ENCODE measurements around the gene SYS1. TPM values are rescaled to one million over a fixed set of nuclear protein-coding genes. Genes with fewer than 3 reads are reported as not detected.

SYS1 gene
- 29.1 to 31.6 TPM (median 30.4 TPM) in 5 replicates for total RNA-seq (2022; extraction: Qiagen RNA extraction; ENCODE audit: low read depth)

DNA sequence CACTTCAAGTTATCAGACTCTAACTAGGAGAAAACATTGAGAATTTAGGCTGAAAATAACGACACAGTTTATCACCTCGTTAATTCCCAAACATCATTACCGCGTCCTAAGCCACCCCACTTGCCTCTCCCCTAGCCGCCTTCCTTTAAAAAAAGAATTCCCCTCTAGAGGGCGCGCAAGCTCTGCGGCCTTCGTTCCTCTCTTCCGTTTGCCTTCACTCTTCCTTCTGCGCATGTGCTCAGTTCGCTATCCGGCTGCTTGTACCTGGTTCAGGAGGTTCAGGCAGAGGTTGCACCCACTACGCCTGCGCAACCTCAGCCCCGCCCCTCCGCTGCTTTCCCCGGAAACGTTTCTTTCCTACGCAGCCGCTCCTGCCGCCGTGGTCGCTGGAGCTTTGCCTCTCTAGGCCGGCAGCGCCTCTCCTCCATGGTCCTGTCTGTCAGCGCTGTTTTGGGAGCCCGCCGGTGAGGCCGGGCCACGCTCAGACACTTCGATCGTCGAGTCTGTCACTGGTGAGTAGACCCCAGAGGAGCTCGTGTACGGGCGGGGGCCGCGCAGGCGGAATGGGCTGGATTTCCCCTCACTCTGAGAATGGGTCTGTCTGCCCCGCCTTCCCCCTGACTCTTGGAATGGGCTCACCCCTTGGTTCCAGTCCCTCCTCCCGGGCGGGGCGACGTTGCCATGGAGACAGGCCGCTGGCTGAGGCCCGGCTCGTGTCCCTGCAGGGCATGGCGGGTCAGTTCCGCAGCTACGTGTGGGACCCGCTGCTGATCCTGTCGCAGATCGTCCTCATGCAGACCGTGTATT lies at the start of gene SYS1:
TSS of gene SYS1 (plus strand) at position 353 of the 807 bp plus-strand sequence. CDS start at position 729, 376 bp downstream.

DNA sequence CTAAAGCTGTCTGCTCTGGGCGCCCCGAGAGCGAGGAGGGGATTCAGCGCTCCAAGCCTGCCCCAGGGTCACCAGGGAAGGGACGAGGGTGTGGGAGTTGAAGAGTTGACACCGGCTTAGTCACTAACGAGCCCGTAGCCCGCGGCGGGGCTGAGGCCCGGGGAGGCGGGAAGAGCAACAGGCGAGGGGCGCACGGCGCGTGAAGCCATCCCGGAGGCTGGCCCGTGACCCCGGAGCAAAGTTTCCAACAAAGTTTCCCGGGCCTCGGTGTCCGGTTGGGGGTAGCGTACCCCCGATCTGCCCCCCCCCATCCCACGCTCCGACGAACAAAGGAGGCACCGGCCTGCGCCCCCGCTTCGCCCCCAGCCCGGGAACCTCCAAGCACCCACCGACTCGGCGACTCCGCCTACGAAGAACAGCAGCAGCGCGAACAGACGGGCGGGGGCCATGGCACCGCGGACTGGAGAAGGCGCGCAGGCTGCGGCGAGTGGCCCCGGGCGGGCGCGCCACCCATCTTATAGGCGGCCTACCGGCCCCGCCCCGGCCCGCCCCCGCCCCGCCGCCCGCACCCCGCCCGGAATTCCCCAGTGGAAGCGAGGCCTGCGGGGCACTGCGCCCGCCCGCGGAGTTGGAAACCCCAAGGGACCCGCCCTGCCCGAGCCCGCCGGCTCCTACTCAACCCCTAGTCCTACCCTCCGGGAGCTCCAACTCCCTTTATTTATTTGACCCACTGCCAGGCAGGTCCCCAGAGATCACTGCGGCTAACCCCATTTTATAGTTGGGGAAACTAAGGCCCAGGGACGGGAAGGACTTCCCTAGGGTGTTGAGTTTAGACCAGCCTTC lies 14.8 kb upstream of the SYS1 start, which contains the start of gene SDC4:
TSS of gene SDC4 (minus strand) at position 489 of the 843 bp plus-strand sequence. CDS start at position 449, 40 bp downstream.

DNA sequence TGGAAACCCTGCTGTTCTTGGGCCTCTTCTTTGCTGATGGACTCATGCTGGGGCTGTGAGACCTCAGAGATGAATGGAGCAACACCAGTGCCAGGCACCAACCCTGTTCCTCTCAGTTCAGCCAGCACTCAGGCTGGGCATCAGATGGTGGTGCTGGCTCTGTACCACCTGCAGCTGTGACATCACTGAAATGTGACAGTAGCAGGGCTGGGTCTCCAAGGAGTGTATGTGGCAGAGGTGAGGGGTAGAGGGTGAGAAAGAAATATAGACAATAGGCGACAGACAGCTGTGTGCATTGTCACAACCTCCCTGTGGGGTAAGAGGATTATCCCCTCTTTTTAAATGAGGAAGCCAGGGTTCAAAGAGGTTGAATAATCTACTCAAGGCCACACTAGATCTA lies 15.2 kb downstream of the SYS1 start, which contains the start of gene TP53TG5:
TSS of gene TP53TG5 (minus strand) at position 135 of the 400 bp plus-strand sequence. CDS start at position 46, 89 bp downstream.

DNA sequence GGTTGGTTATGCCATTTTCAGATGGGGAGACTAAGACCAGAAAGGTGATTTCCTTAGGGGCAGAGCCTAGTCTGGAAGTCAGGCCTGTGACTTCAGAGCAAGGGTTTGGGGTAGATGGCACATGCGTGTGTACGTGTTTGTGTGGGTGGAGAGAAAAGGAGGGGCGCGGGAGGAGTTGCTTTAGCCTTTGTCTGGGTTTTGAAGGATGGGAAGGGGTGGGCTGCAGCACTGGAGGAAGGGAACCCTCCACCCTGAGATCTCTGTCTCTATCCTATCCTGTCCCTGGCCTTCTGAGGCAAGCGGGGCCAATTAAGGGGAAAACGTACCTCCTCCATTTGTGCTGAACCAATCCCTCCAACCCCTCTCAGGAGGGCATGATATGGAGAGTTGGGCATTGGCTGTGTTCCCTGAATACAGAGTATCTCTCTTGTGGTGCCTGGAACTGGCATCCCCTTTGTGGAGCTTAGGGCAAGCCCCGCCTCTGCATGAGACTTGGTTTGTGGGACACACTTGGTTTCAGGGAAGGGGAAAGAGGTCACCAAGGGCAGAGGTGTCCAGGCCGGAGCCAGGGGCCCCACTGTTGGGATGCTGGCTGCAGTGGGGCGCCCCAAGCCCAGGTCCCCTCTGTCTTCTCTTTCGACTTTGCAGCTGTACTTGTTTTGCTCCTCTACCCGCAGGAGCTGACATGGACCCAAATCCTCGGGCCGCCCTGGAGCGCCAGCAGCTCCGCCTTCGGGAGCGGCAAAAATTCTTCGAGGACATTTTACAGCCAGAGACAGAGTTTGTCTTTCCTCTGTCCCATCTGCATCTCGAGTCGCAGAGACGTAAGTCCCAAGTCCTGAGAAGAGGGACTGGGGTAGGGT lies 45.1 kb downstream of the SYS1 start, which contains the start of gene DBNDD2:
TSS of gene DBNDD2 (plus strand) at position 507 of the 863 bp plus-strand sequence. CDS start at position 686, 179 bp downstream.

DNA sequence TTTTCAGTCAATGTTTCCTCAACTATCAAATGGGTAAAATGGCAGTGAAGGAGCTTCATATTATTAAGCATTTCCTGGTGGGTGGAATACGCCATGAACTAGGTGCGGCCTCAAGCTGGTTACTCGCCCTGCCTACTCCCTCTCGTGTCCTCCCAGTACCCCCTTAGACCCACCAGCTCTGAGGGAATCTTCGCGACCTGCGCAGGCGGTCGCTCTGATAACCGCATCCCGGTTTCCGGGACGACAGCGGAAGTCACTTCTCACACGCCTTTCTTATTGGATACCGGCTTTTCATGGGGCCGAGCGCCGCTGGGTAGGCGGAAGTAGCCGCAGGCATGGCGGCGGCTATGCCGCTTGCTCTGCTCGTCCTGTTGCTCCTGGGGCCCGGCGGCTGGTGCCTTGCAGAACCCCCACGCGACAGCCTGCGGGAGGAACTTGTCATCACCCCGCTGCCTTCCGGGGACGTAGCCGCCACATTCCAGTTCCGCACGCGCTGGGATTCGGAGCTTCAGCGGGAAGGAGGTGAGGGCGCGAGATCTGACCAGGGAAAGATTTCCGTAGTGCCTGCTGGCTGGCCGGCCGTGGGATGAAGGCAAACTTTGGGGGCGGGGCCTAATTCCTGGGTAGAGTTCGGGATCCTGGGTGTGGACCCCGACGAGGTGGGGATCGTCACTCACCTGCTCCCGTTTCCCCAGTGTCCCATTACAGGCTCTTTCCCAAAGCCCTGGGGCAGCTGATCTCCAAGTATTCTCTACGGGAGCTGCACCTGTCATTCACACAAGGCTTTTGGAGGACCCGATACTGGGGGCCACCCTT lies 53.1 kb downstream of the SYS1 start, which contains the start of gene PIGT:
TSS of gene PIGT (plus strand) at position 320 of the 816 bp plus-strand sequence. CDS start at position 336, 16 bp downstream.

Other genes starting within 250 kb of the SYS1 start
- not detected in 5 replicates for gene WFDC5, start 248.0 kb upstream of the SYS1 start, total RNA-seq (2022; extraction: Qiagen RNA extraction; ENCODE audit: low read depth)
- gene WFDC12, start 238.7 kb upstream of the SYS1 start, total RNA-seq (2022; extraction: Qiagen RNA extraction; ENCODE audit: low read depth), result not detected in 5 replicates
- gene PI3, start 188.3 kb upstream of the SYS1 start, total RNA-seq (2022; extraction: Qiagen RNA extraction; ENCODE audit: low read depth), result 2.2 to 3.6 TPM (median 3.5 TPM) in 5 replicates
- not detected in 5 replicates for gene SEMG1, start 156.1 kb upstream of the SYS1 start, total RNA-seq (2022; extraction: Qiagen RNA extraction; ENCODE audit: low read depth)
- gene SEMG2, start 141.8 kb upstream of the SYS1 start, total RNA-seq (2022; extraction: Qiagen RNA extraction; ENCODE audit: low read depth), result not detected in 5 replicates
- gene SLPI, start 108.6 kb upstream of the SYS1 start, total RNA-seq (2022; extraction: Qiagen RNA extraction; ENCODE audit: low read depth), result 8.9 to 16.3 TPM (median 11.7 TPM) in 5 replicates
- gene RBPJL, start 56.3 kb upstream of the SYS1 start, total RNA-seq (2022; extraction: Qiagen RNA extraction; ENCODE audit: low read depth), result not detected in 5 replicates
- 0.06 to 0.14 TPM (median 0.12 TPM) in 4 of 5 replicates, not detected in the other for gene MATN4, start 54.9 kb upstream of the SYS1 start, total RNA-seq (2022; extraction: Qiagen RNA extraction; ENCODE audit: low read depth)
- gene SDC4, start 14.7 kb upstream of the SYS1 start, total RNA-seq (2022; extraction: Qiagen RNA extraction; ENCODE audit: low read depth), result 119 to 141 TPM (median 134 TPM) in 5 replicates
- gene TP53TG5, start 15.2 kb downstream of the SYS1 start, total RNA-seq (2022; extraction: Qiagen RNA extraction; ENCODE audit: low read depth), result not detected in 5 replicates
- gene DBNDD2, start 45.1 kb downstream of the SYS1 start, total RNA-seq (2022; extraction: Qiagen RNA extraction; ENCODE audit: low read depth), result 23.3 to 31.4 TPM (median 26.8 TPM) in 5 replicates
- gene PIGT, start 53.0 kb downstream of the SYS1 start, total RNA-seq (2022; extraction: Qiagen RNA extraction; ENCODE audit: low read depth), result 86.2 to 103 TPM (median 99.3 TPM) in 5 replicates
- gene WFDC2, start 106.6 kb downstream of the SYS1 start, total RNA-seq (2022; extraction: Qiagen RNA extraction; ENCODE audit: low read depth), result not detected in 5 replicates
- gene SPINT3, start 152.5 kb downstream of the SYS1 start, total RNA-seq (2022; extraction: Qiagen RNA extraction; ENCODE audit: low read depth), result not detected in 5 replicates
- gene WFDC6, start 176.3 kb downstream of the SYS1 start, total RNA-seq (2022; extraction: Qiagen RNA extraction; ENCODE audit: low read depth), result not detected in 5 replicates
- gene EPPIN, start 184.2 kb downstream of the SYS1 start, total RNA-seq (2022; extraction: Qiagen RNA extraction; ENCODE audit: low read depth), result not detected in 5 replicates
- not detected in 5 replicates for gene WFDC8, start 216.1 kb downstream of the SYS1 start, total RNA-seq (2022; extraction: Qiagen RNA extraction; ENCODE audit: low read depth)